Measurements from ENCODE around the gene KLF12.

- TF ChIP-seq CTCF (IDR thresholded peaks at IDR 0.05; ENCODE audit: low read length): no peak
- TF ChIP-seq EZH2 (IDR thresholded peaks at IDR 0.05; ENCODE audit: borderline replicate concordance, low read length): no peak
These were observed 16.9 kb downstream of the KLF12 start for GRCh38 chr13:74117207-74117705.
